ENCODE data around the gene MCMBP.

- no peak for TF ChIP-seq RARB (CRISPR knock-in tag; IDR thresholded peaks at IDR 0.05)
- TF ChIP-seq TCF4 (CRISPR knock-in tag; IDR thresholded peaks at IDR 0.05; ENCODE audit: borderline replicate concordance), result no peak
- TF ChIP-seq ZFP3 (CRISPR knock-in tag; IDR thresholded peaks at IDR 0.05), result no peak
- no peak for TF ChIP-seq ZNF565 (CRISPR knock-in tag; conservative IDR thresholded peaks at IDR 0.05; ENCODE audit: low read depth)
- no peak for TF ChIP-seq ISL1 (CRISPR knock-in tag; IDR thresholded peaks at IDR 0.05)
- no peak for TF ChIP-seq ARNTL (CRISPR knock-in tag; IDR thresholded peaks at IDR 0.05; ENCODE audit: borderline replicate concordance, low read depth)
- TF ChIP-seq ESRRG (CRISPR knock-in tag; IDR thresholded peaks at IDR 0.05), result no peak
Measured at GRCh38 chr10:119801176-119801575, 71.5 kb downstream of the MCMBP start.
